HG03280 (cell line): Measurements from ENCODE around the gene TBX18.

ENCODE experiments used
- ATAC-seq: cut with Tn5 transposase; IDR thresholded peaks from one replicate; pipeline ENCODE4 v1.9.1; 2021; ENCODE audit warnings: mild to moderate bottlenecking, moderate library complexity; ENCODE audit not compliant: unreplicated experiment

Gene TBX18

DNA sequence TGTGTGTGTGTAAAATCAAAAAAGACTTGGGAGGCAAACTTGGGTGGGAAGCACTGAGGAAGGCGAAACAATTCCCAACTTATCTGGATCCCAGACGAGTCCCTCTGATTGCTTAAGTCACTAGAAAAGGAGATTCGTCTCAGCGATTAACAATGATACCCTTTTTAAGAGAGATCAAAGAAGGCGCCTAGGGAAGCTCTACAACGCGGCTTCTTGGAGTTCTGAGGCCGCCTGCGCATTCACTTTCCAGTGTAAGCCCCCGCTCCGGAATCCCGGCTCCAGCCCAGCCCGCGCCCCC lies 8.7 kb upstream of the TBX18 start:
- ATAC-seq: no peak

DNA sequence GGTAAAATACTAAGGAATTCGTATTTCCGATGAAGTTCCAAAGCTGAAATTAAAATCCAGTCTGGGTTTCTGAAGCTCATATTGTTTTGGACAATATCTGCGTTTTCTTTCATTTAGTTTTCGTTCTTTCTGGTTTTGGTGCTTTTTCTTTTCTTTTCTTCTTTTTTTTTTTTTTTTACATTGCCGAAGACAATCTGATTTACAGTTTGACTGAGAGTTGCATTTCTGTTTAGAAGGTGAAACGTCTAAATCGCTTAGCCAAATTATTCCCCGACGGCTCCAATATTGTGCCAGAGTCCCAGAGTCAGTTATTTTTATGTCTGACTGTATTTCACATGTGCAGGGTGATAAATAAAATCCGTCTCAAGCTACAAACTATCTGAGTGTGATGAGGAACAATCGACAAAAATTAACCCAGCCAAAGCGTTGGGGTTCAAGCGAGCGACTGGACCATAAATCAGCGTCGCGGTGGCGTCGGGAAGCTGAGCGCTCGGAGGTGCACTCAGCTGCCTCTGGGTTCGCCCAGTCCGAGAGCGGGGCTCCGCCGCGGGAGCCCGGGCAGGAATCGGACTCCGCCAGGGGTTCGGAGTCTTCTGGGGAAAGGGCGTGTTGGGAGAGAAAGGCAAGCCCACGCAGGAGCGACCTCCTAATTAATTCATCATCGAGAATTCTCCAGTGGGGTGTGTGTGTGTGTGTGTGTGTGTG lies 8.2 kb upstream of the TBX18 start:
- ATAC-seq: no peak

GRCh38 chr6:84771756-84772356 lies 7.5 kb upstream of the TBX18 start:
- ATAC-seq: no peak

- no peak for ATAC-seq
Observed at GRCh38 chr6:84771125-84771755, 6.8 kb upstream of the TBX18 start.

GRCh38 chr6:84770521-84770920 lies 6.1 kb upstream of the TBX18 start:
- no peak for ATAC-seq

DNA sequence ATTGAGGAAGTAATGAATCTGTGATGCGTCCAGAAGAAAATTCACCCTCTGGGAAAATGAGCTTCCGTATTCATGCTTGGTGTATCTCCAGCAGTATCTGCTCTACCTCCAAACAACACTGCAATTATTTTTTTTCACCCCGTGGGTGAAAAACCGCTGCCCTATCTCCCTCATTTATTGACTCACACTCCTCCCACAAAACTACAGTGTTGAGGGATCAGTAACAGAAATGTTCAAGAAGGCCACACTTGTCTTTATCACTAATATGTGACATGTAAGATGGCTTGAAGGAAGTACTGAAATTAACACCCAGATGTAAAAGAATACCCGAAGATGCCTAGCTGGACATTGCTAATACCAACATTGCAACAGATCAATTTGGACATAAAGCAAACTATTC lies 4.9 kb upstream of the TBX18 start:
- ATAC-seq: no peak

DNA sequence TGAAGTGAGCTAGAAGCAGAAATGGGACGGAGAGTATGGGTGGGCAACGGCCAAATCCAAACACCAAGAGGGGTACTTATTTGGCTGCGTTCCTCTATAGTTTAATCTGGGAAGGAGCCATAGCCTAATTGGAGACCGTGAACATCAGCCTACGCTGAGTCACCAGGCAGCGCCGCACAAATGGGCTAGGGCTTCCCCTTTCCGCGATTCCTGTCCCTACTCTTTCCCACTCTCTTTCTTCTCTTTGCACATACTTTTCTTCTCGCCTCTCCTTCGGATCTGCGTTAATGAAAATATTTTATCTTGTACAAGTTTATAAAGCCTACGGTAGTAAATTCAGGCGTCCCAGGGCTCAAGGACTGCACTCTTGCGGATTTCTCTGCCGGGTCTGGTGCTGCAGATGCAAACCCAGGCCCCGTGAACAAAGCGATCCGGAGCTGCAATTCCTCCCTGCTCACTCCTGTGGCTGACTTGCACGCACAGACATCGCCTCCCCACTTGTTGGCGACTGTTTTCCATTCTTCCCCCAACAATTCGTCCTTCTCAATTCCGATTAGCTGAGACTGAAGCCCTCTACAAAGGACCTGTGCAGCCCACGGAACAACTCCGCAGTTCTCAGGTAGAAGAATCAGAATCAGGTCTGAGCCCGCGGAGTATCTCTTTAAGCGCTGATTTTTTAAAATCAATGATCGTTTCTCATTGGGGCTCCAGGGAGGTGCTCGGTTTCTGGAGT lies 4.2 kb upstream of the TBX18 start:
- no peak for ATAC-seq

- no peak for ATAC-seq
Observed at GRCh38 chr6:84767526-84768201, 3.3 kb upstream of the TBX18 start.

- ATAC-seq: no peak
Observed at GRCh38 chr6:84766799-84767525, 2.6 kb upstream of the TBX18 start.

GRCh38 chr6:84766118-84766798 lies 1.9 kb upstream of the TBX18 start:
- ATAC-seq: no peak

DNA sequence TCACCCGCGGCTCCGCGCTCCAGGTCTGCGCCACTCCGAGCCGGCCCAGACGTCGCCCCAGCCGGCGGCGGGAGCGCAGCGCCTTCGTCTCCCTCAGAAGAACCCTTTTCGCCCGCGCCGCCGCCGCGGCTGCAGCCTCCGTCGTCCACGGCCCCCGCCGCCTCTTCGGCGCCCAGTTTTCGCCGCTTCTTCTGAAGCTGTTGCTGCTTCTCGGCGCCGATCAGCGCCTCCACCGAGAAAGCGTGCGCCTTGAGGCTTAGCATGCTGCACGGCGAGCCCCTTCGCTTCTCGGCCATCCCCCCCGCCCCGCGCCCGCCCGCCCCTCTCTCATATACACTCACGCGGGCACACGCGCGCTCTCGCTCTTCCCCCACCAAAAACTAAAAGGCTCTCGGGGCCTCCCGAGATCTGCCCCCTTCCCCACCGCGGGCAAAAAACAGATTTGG lies 489 bp downstream of the TBX18 start:
- ATAC-seq: no peak

- no peak for ATAC-seq
Observed at GRCh38 chr6:84763003-84763885, 1.2 kb downstream of the TBX18 start.

GRCh38 chr6:84762220-84763002 lies 2.0 kb downstream of the TBX18 start:
- no peak for ATAC-seq

GRCh38 chr6:84758486-84758885 lies 5.9 kb downstream of the TBX18 start:
- no peak for ATAC-seq

- ATAC-seq: no peak
Observed at GRCh38 chr6:84756877-84757276, 7.5 kb downstream of the TBX18 start.

GRCh38 chr6:84756466-84756865 lies 7.9 kb downstream of the TBX18 start:
- no peak for ATAC-seq

- ATAC-seq: no peak
Observed at GRCh38 chr6:84753173-84753572, 11.2 kb downstream of the TBX18 start.

GRCh38 chr6:84752118-84752850 lies 12.1 kb downstream of the TBX18 start:
- no peak for ATAC-seq
